Measurements from ENCODE around the gene CYP4F2.
"Not testable (repeated sequence)": the region's sequence is repeated elsewhere in the genome, so short reads cannot be mapped to it uniquely, and the experiment has no call there.

Gene CYP4F2, protein sequence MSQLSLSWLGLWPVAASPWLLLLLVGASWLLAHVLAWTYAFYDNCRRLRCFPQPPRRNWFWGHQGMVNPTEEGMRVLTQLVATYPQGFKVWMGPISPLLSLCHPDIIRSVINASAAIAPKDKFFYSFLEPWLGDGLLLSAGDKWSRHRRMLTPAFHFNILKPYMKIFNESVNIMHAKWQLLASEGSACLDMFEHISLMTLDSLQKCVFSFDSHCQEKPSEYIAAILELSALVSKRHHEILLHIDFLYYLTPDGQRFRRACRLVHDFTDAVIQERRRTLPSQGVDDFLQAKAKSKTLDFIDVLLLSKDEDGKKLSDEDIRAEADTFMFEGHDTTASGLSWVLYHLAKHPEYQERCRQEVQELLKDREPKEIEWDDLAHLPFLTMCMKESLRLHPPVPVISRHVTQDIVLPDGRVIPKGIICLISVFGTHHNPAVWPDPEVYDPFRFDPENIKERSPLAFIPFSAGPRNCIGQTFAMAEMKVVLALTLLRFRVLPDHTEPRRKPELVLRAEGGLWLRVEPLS

GRCh38 chr19:15897738-15898276, at the start of gene CYP4F2:
CYP4F2 (minus strand) TSS chr19:15898074; CDS start chr19:15897611, 463 bp downstream.
- DNase-seq = no peak

DNA sequence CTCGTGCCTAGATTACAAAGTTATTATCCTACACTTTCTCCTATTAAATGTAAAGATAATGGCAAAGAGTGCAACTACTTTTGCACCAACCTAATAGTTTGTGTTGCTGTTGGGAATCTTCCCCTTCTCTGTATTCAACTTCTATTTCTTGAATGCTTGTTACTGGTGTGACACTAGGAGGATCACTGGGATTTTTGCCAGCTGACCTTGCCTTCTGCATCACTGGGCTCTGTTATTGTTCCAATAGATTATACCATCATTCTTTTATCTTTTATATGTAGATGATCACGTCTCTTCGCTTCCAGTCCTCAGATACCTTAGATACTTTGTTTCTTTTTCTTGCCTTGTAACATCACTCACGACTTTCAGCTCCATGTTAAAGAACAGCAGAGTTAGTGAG, 47.4 kb upstream of the CYP4F2 start:
- DNase-seq = no peak

DNA sequence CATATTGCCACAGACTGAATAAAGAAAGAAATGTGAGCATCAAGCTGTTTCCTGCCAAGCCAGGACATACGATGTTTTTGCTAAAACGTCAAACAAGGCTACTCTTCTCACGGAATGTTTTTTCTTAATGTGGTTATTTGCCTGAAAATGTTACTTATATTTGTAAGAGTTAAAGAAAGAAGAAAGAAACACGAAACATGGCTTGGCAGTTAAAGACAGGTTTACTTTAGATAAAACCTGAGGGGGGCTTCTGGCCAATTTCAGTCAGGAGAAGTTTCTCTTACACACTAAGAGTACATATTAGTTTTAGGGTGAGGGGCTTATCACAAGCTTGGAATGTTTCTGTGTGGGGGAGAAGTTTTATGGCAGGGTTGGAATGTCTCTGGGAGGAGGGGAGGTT, 46.5 kb upstream of the CYP4F2 start:
- no peak for DNase-seq

GRCh38 chr19:15937771-15938170, 39.9 kb upstream of the CYP4F2 start:
- DNase-seq = no peak

- no peak for DNase-seq
Measured at GRCh38 chr19:15936950-15937349, 39.1 kb upstream of the CYP4F2 start.

DNA sequence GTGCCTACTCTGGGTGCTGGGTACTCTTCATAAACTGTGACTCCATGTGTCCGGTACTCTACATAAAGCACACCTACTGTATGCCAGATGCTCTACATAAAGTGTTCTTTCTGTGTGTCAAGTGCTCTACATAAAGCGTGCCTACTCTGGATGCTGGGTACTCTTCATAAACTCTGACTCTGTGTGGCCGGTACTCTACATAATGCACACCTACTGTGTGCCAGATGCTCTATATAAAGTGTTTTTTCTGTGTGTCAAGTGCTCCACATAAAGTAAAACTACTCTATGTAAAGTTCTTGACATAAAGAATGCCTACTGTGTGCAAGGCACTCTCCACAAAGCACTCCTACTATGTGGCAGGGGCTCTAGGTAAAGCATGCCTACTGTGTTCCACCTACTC, 38.3 kb upstream of the CYP4F2 start:
- DNase-seq = no peak

DNA sequence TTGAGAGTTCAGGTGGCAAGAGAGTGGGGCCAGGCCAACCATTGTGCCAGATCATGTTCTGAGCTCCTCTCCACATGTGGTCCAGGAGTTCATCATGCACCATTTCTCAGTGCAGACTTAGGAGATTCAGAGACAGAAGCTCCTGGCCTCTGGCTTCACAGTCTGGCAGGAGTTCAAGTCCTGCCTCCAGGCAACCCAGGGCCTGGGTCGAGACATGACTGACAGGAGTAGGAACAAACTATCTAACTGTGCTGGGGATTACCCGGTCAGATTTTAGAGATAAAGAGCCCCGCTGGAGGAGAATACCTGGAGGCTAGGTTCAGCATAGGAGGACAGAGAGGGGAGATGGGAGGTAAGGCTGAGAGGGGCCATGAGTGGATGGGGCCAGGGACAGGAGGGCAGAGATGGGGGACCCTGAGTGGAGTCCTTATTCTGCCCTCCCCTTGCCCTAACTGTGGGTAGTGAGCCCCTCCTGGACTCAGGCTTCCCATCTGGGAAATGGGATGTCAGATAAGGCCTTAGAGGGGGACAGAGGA, 37.4 kb upstream of the CYP4F2 start:
- no peak for DNase-seq

DNA sequence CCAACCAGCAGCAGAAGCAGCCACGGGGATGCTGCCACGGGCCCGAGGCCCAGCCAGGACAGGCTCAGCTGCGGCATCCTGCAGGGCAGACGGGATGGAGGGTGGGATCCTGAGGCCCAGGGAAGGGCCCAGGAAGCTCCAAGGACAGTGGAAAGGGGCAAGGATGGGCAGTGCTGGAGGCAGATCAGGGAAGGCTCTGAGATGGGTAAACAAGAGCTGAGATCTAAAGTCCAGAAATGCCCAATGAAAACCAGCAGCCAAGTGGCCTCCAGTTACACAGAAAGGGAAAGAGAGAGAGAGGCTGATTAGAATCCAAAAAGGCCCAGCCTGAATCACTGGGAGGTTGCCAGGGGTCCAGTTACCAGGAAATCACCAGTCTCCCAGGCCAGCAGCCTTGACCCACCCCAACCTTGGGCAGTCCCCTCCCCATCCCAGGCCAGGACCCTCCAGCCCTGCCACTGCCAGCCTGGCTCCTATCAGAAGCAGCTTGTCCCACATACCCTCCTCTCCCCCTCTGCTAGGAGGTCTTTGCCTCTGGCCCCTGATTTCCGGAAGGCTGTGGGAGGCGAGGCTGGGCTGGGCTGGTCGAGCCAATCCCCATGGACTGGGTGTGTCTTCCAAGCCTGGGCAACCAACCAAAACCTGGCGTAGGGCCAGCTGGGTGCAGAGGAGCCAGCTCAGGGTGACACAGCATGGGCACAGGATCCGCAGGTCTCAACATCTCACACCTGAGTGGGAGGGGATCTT, 36.6 kb upstream of the CYP4F2 start, which contains the start of gene CYP4F11:
Gene CYP4F11, minus strand, starts transcription at position 198 of the 747 bp plus-strand sequence. Its CDS starts 121 bp downstream, at position 77.
- no peak for DNase-seq

- not testable (repeated sequence) for DNase-seq
Measured at GRCh38 chr19:15933761-15934331, 36.0 kb upstream of the CYP4F2 start.

DNA sequence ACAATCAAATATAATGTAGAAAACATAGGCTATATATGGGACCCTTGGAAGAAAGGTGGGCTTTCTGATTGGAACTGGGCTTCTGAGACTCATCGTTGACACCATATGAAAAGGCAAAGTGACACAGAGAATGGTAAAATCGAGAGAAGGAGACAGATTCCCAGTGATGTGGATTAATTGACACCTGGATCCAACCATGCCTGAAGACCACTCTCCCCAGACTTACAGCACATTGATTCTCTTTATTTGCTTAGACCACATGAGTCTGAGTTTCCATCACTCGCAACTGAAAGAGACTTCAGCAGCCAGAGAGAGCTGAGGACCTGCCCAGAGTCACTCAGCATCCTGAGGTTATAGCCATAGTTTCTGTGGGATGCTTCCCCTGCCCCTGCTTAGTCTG, 30.4 kb upstream of the CYP4F2 start:
- DNase-seq = no peak

DNA sequence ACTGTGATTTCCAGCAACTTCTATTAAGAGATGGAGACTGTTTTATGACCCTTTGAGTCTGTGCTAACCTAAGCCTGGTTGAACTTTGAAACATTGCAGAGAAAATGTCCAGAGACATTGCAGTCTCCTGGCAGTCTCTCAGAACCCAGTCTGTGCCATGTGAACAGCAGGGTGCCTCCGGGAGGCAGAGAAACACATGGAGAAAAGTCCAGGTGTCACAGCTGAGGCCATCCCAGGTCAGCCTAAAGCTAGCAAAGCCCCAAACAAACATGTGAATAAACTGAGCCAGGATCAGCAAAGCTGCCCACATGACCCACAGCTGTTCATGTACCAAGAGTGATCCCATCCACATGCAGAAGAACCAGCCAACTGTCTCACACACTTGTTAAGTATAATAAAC, 28.6 kb upstream of the CYP4F2 start:
- DNase-seq = no peak

DNA sequence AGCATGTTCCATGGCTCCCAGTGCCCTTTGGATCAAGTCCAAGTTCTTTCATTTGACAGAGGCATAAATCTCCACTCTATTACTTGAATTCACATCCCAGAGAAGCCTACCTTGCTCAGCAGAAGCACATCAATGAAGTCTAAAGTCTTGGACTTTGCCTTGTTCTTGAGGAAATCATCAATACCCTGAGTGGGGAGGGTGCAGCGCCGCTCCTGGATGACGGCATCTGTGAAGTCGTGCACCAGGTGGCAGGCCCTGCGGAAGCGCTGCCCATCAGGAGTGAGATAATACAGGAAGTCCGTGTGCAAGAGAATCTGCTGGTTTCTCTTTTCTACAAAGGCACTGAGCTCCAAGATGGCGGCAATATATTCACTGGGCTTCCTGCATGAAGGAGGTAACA, 25.8 kb upstream of the CYP4F2 start:
- DNase-seq = no peak

GRCh38 chr19:15922021-15922420, 24.1 kb upstream of the CYP4F2 start:
- DNase-seq = no peak

DNA sequence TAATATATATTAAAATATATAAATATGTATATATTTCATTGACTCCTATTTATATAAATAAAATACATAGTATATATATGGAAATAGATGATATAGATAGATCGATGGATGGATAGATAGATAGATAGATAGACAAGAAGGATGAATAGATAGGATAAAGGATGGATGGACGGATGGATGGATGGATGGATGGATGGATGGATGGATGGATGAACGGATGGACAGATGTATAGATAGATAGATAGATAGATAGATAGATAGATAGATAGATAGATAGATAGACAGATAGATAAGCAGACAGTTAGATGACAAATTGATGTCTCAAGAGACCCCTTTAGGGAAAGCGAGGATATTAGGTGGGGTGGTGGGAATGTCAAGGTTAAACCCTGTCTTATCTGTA, 21.4 kb upstream of the CYP4F2 start:
- DNase-seq = no peak

DNA sequence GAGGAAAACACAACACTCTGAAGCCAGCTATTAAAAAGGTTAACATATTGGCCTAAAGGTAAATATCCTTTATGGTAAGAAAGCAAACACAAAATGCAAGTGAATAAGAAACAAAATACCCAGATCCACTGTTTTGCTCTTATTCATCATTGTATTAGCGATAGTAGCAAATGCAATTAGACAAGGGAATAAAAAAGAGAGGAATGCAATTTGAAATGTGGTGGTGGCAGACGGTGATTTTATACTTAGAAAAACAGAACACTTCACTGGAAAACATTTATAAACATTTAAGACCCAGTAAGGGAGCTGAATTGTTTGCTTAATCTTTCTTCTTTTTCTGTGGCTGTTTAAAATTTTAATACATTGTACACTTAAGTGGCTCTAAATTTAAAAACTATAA, 17.2 kb upstream of the CYP4F2 start:
- DNase-seq = no peak

DNA sequence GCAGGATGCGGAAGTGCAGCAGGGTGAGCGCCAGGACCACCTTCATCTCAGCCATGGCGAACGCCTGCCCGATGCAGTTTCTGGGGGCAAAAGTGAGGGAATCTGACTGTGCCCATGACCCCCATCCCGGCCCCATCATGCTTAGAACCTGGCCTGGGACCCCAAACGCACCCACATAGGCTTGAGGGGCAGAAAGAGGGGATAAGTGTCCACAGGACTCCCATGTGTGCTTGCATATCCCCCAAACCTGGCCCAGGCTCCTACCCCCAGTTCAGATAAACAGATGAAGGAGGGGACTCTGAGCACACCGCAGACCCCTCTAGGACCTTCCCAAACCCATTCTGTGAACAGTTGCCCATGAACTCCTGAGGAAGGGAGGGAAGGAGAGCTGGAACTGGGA, 16.0 kb upstream of the CYP4F2 start:
- no peak for DNase-seq

- no peak for DNase-seq
Measured at GRCh38 chr19:15913384-15913783, 15.5 kb upstream of the CYP4F2 start.

GRCh38 chr19:15911599-15912235, 13.8 kb upstream of the CYP4F2 start:
- DNase-seq = no peak

DNA sequence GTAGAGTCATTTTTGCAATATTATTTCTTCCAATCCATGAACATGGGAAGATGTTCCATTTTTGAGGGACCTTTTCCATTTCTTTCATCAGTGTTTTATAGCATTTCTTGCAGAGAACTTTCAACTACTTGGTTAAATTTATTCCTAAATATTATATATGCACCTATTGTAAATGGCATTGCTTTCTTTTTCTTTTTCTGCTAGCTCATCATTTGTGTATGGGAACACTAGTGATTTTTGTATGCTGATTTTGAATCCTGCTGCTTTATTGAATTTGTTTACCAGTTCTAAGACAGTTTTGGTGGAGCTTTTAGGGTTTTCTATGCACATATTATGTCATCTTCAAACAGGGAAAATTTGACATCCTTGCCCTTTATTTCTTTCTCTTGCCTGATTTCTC, 7.2 kb upstream of the CYP4F2 start:
- no peak for DNase-seq

DNA sequence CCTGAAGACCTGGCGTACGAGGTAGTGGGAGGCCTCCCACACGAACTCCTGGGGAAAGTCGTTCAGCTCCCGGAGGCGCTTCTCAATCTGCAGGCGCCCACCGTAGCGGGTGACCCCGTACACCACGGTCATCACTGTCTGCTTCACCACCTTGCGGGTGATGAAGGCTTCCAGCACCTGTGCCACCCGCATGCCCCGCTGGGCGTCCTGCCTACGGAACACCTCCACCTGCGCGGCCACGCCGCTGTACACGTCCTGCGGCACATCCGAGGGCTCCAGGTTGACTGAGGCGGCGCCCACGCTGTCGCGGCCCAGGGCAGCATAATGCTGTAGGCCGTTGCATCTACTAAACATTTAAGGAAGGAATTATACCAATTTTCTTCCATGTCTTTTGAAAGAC, 5.0 kb upstream of the CYP4F2 start:
- not testable (repeated sequence) for DNase-seq

DNA sequence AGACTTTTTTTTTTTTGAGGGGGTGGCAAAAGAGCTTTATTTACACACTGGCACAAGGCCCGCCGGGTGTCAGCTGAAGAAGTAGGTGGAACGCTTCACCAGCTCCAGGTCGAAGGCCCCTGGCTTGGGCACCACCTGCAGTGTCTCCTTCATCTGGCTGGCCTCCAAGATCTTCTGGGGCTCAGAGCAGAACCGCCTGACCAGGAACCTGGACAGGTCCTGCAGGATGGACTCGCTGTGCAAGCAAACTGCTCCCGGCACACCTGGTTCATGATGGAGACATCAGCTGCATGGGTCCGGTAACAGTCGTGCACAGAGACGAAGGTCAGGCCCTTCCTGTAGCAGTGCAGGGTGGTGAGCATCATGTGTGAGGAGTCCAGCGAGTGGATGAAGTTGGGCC, 4.4 kb upstream of the CYP4F2 start:
- DNase-seq = no peak

DNA sequence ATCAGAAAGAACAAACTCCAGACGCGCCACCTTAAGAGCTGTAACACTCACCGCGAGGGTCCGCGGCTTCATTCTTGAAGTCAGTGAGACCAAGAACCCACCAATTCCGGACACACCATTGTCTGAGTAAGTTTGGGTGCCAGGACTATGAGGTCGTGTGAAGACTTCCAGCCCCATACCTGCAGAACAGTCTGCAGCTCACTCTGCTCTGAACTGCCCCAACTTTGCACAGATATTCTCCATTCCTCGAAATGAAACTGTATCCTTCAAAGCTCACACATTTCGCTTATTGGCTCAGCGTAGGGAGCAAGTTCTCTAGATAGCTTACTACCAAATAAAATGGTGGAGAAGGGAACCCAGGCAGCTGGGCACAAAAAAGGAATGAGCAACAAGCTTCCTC, 2.6 kb upstream of the CYP4F2 start:
- no peak for DNase-seq

GRCh38 chr19:15900032-15900431, 2.2 kb upstream of the CYP4F2 start:
- not testable (repeated sequence) for DNase-seq
